K562 (cell line): ENCODE data around the gene CASKIN2. TPM values are rescaled to one million over a fixed set of nuclear protein-coding genes. Genes with fewer than 3 reads are reported as not detected.

Experiments
- ATAC-seq: fragments of 200-7000 bp; cut with Tn5 transposase; 3 replicates; pipeline ENCODE4 v1.9.1; 2020; ENCODE audit warnings: moderate library complexity
- BruUV-seq: library from RNA; stranded (reverse); fragments of 400-500 nt; replicated peaks from 2 replicates; lab custom pipeline; 2021; lab: Mats Ljungman, UMichigan
- CTCF ChIA-PET: fragments of 300-600 bp; formaldehyde crosslinking; extraction: SDS; loops from one replicate; lab custom pipeline; 2021; ENCODE audit warnings: low intra/inter-chr PET ratio; lab: Yijun Ruan, JAX
- POLR2A ChIA-PET: fragments of 300-600, 350-650 bp; sonication (Branson Sonifier 250); formaldehyde crosslinking; extraction: SDS; loops from one replicate; lab custom pipeline; 2021; ENCODE audit warnings: antibody characterized with exemption, inconsistent platforms; lab: Yijun Ruan, JAX
- DNase-seq, 4 experiments: peaks; one replicate each; pipeline versions ENCODE4 v3.0.0 to v3.0.0-alpha.2; 2011 to 2018; ENCODE audit warnings: low spot score in 3 of 4, mixed read lengths in 3 of 4; ENCODE audit errors: extremely low read depth in 1 of 4
- FAIRE-seq: peaks from 2 replicates; lab custom pipeline; 2011; peaks lifted over from hg19 to GRCh38; lab: Jason Lieb, UNC
- H2AFZ ChIP-seq: 2 replicates; pipeline ENCODE4 v1.6.0; 2011; ENCODE audit warnings: low read depth, low read length, control low read depth, inconsistent platforms
- H3K27ac ChIP-seq: fragments of 200-600 bp; 3 replicates; pipeline ENCODE4 v1.8.0; 2011; ENCODE audit warnings: low read depth, mild to moderate bottlenecking, control low read depth, inconsistent platforms, low read length, moderate library complexity, mixed read lengths; ENCODE audit errors: extremely low read depth
- H3K27me3 ChIP-seq, 2 experiments: fragments of 300-600 bp in 1 of 2; 2 replicates in 1 of 2; 3 replicates in 1 of 2; pipeline versions ENCODE4 v1.6.0 to v1.8.0; 2011; ENCODE audit warnings: inconsistent platforms in 2 of 2, low read length in 2 of 2, mild to moderate bottlenecking in 1 of 2, mixed read lengths in 1 of 2, moderate library complexity in 1 of 2; ENCODE audit not compliant: control insufficient read depth in 2 of 2, insufficient read depth in 2 of 2
- H3K36me3 ChIP-seq: fragments of 300-600 bp; 3 replicates; pipeline ENCODE4 v1.8.0; 2011; ENCODE audit warnings: mild to moderate bottlenecking, low read length, inconsistent platforms; ENCODE audit not compliant: control insufficient read depth, insufficient read depth
- H3K4me1 ChIP-seq, 2 experiments: fragments of 200-600 bp in 1 of 2; replicated peaks in 1 of 2; 2 replicates in 1 of 2; 3 replicates in 1 of 2; pipeline versions ENCODE4 v1.5.1 to v1.8.0; 2011; ENCODE audit warnings: inconsistent platforms in 2 of 2, low read length in 2 of 2, mild to moderate bottlenecking in 1 of 2, mixed read lengths in 1 of 2, moderate library complexity in 1 of 2; ENCODE audit not compliant: control insufficient read depth in 2 of 2, insufficient read depth in 2 of 2
- H3K4me2 ChIP-seq: 2 replicates; pipeline ENCODE4 v1.6.1; 2011; ENCODE audit warnings: low read length, control low read depth, inconsistent platforms, mixed read lengths; ENCODE audit not compliant: insufficient read depth
- H3K4me3 ChIP-seq: fragments of 200-600 bp; sonication (generic), shearing (Covaris generic); 2 replicates; pipeline ENCODE4 v1.5.1; 2016; ENCODE audit warnings: control low read depth, inconsistent platforms
- H3K79me2 ChIP-seq: fragments of 200-600 bp; 3 replicates; pipeline ENCODE4 v1.8.0; 2011; ENCODE audit warnings: low read length, inconsistent platforms; ENCODE audit not compliant: control insufficient read depth, insufficient read depth
- H3K9ac ChIP-seq, 2 experiments: 2 replicates each; pipeline versions ENCODE4 v1.6.0 to v1.6.1; 2011; ENCODE audit warnings: low read depth in 2 of 2, low read length in 2 of 2, control low read depth in 1 of 2, inconsistent platforms in 1 of 2, mild to moderate bottlenecking in 1 of 2, mixed read lengths in 1 of 2; ENCODE audit not compliant: insufficient read depth in 1 of 2
- H3K9me1 ChIP-seq: one replicate; pipeline ENCODE4 v1.6.0; 2011; ENCODE audit warnings: inconsistent platforms, mild to moderate bottlenecking, low read length, moderate library complexity; ENCODE audit not compliant: control insufficient read depth, insufficient read depth
- H3K9me3 ChIP-seq: replicated peaks from 2 replicates; pipeline ENCODE4 v1.5.1; 2011; ENCODE audit warnings: low read depth, low read length, inconsistent platforms; ENCODE audit not compliant: control insufficient read depth, insufficient read depth
- H4K20me1 ChIP-seq: replicated peaks from 2 replicates; pipeline ENCODE4 v1.6.1; 2011; ENCODE audit warnings: low read length, inconsistent platforms, mixed read lengths; ENCODE audit not compliant: control insufficient read depth, insufficient read depth
- CREM ChIP-seq: IDR thresholded peaks from 2 replicates; pipeline ENCODE4 v1.6.1; 2014; ENCODE audit warnings: antibody characterized with exemption, low read depth
- FOXK1 ChIP-seq: sonication (generic); formaldehyde crosslinking; IDR thresholded peaks from 2 replicates; pipeline ENCODE4 v1.8.0; 2022; ENCODE audit warnings: missing genetic modification reagents, mild to moderate bottlenecking, borderline replicate concordance
- GABPB1 ChIP-seq: sonication (generic); formaldehyde crosslinking; IDR thresholded peaks from 2 replicates; pipeline ENCODE4 v1.8.0; 2022; ENCODE audit warnings: mild to moderate bottlenecking, missing genetic modification reagents
- KDM5B ChIP-seq: fragments of 200-600 bp; sonication (generic); IDR thresholded peaks from 2 replicates; pipeline ENCODE4 v1.6.1; 2012; ENCODE audit warnings: low read depth, mild to moderate bottlenecking, moderate library complexity, low read length, control low read depth, inconsistent platforms; ENCODE audit not compliant: insufficient replicate concordance
- PHF8 ChIP-seq: fragments of 200-600 bp; sonication (generic); IDR thresholded peaks from 2 replicates; pipeline ENCODE4 v1.6.1; 2012; ENCODE audit warnings: mixed run types, mild to moderate bottlenecking, inconsistent platforms, low read length, moderate library complexity, borderline replicate concordance
- TEAD1 ChIP-seq, 2 experiments: fragments of 450-650 bp in 1 of 2; sonication (generic) in 1 of 2; formaldehyde crosslinking; IDR thresholded peaks; 2 replicates each; pipeline versions ENCODE4 v1.4.0 to v1.8.0; 2020 to 2022; ENCODE audit warnings: mild to moderate bottlenecking in 2 of 2, missing genetic modification reagents in 1 of 2
- ZFP30 ChIP-seq: fragments of 250-450 bp; sonication (Bioruptor Pico); IDR thresholded peaks from 2 replicates; pipeline ENCODE4 v1.8.0; 2022; ENCODE audit warnings: moderate library complexity, mild to moderate bottlenecking, inconsistent platforms, borderline replicate concordance
- WGBS: fragments of 100-300 bp; shearing (Covaris generic); methylation state at CpG from one replicate; pipeline ENCODE4 v1.1.6; 2016; ENCODE audit warnings: low coverage, mixed read lengths; ENCODE audit not compliant: insufficient coverage; ENCODE audit errors: missing lambda C conversion rate; 5-methylcytosine and 5-hydroxymethylcytosine counted together
- in situ Hi-C: fragments of 300-500 bp; cut with MboI; formaldehyde crosslinking; loops from 4 replicates; pipeline ENCODE4 v1.15.0; 2018; ENCODE audit warnings: inconsistent platforms, mixed read lengths
- intact Hi-C: fragments of 100-400 bp; cut with micrococcal nuclease; formaldehyde crosslinking; loops from 2 replicates; pipeline ENCODE4 v1.14.2; 2022
- polyA plus RNA-seq, 8 experiments: library from polyadenylated mRNA; depleted of rRNA in 4 of 8; stranded (reverse) in 5 of 8; unstranded in 3 of 8; fragments of >200 nt; fragmentation: Nextera tagmentation in 2 of 8; fragmentation: Illumina TruSeq in 1 of 8; extraction: Ambion mirVana in 2 of 8; extraction: Trizol in 1 of 8; gene quantifications; 2 replicates each; pipeline versions ENCODE4 v1.2.1 to v1.2.3, GENCODE V29; 2011 to 2014; ENCODE audit warnings: inconsistent platforms in 1 of 8, missing spikeins in 1 of 8
- total RNA-seq, 7 experiments: library from RNA; depleted of rRNA in 6 of 7; stranded (reverse); fragments of >200 nt in 6 of 7; fragmentation: Illumina TruSeq in 2 of 7; extraction: Trizol in 2 of 7; gene quantifications; 2 replicates each; pipeline versions ENCODE4 v1.2.1 to v1.2.3, GENCODE V29; 2011 to 2021; ENCODE audit warnings: low replicate concordance in 1 of 7
- TF ChIP-seq, protein P1 (sequence below): fragments of 250-450 bp; sonication (Bioruptor Pico); IDR thresholded peaks from 2 replicates; pipeline ENCODE4 v1.5.0; 2021
- TF ChIP-seq, protein P2 (sequence below): sonication (generic); IDR thresholded peaks from 2 replicates; pipeline ENCODE4 v1.6.1; 2016
- TF ChIP-seq, protein P3 (sequence below): fragments of 250-450 bp; sonication (Bioruptor Pico); IDR thresholded peaks from 2 replicates; pipeline ENCODE4 v1.4.0; 2020; ENCODE audit warnings: borderline replicate concordance
- TF ChIP-seq, protein P4 (sequence below): sonication (generic); formaldehyde crosslinking; IDR thresholded peaks from 2 replicates; pipeline ENCODE4 v1.8.1; 2023; ENCODE audit warnings: missing genetic modification reagents, mild to moderate bottlenecking, borderline replicate concordance

CASKIN2 gene
- total and polyA plus RNA-seq, 9 of the 15 experiments (the other 6 are each of a cell fraction or from before 2014, with no cell fraction given), result 0.01 to 12.2 (median 2.1) TPM

DNA sequence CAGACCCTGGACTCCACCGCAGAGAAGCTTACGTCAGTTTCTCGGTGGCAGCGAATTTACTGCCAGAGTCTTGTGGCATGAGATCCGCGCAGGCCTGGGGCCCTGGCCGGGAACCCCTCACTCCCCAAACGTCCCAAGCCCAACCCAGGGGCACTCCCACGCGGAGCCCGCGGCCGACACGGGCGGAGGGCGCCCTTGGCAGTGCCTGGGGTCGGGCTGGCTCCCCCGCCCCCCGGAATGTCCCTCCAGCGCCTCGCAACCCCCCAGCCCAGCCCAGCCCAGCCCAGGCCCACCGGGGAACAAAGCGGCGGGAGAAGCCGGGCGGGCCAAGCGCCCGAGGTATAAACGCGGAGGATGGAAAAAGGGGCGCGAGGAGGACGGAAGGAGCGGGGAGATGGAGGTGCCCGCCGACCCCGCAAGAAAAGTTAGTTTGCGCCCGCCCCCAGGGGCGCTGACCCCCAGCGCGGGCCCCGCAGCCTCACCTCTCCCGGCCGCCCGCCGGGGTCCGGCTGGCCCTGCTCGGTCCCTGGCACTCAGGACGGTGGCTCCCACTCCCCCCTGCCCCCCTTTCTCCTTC lies 330 bp downstream of the CASKIN2 start:
- Histone ChIP-seq H3K4me3 (peak overlapping the region; percentile 91), H3K27me3 (no peaks in the 10 kb centered on the region), H2AFZ (peak overlapping the region; percentile 95), H3K27ac (0 out of 3 replicates have a peak overlapping the region, but pooled peaks have one; percentile 14), H3K4me1 (peaks cover 34 to 66% of the 10 kb centered on the region in 2 experiments), H4K20me1 (peaks cover 15% of the 10 kb centered on the region), H3K36me3 (peaks cover 30% of the 10 kb centered on the region; the same call in 2 of the 3 replicates), H3K9me3 (no peaks in the 10 kb centered on the region), H3K4me2 (peak overlapping the region; percentile 87), H3K9me1 (peaks cover 5% of the 10 kb centered on the region), H3K9ac (peak overlapping the region; percentile 47 to 86; a peak in 3 of 4 replicates), H3K79me2 (peaks cover 10% of the 10 kb centered on the region)
- ChIA-PET CTCF (interaction anchor here (1.1 to 2.2 kb wide), 4 partner anchors 10 to 225 kb away, joined by 3 to 17 read pairs (median 8); partner anchors contain the start of gene LLGL2), POLR2A (interaction anchor here (1.1 to 1.3 kb wide), 2 partner anchors 245 to 255 kb away, joined by 3 read pairs; no protein-coding TSS in a partner anchor)
- intact Hi-C loops (loop anchor here (1.0 to 5.0 kb wide), 3 partner anchors 72 to 237 kb away; partner anchors contain the start of gene MYO15B), in situ Hi-C loops (no loop called here)
- FAIRE-seq, result no peak
- BruUV-seq, result no TSS peak
- DNase-seq, result peak in 2 of 4 experiments; percentile 42 to 43
- peak; percentile 10 for ATAC-seq
- WGBS, result 4% methylated on average over 27 of the region's 50 CpGs
- TF ChIP-seq, protein P1, sequence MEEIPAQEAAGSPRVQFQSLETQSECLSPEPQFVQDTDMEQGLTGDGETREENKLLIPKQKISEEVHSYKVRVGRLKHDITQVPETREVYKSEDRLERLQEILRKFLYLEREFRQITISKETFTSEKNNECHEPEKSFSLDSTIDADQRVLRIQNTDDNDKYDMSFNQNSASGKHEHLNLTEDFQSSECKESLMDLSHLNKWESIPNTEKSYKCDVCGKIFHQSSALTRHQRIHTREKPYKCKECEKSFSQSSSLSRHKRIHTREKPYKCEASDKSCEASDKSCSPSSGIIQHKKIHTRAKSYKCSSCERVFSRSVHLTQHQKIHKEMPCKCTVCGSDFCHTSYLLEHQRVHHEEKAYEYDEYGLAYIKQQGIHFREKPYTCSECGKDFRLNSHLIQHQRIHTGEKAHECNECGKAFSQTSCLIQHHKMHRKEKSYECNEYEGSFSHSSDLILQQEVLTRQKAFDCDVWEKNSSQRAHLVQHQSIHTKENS (CRISPR knock-in tag), result no peak
- TF ChIP-seq CREM, result no peak
- TF ChIP-seq, protein P2, sequence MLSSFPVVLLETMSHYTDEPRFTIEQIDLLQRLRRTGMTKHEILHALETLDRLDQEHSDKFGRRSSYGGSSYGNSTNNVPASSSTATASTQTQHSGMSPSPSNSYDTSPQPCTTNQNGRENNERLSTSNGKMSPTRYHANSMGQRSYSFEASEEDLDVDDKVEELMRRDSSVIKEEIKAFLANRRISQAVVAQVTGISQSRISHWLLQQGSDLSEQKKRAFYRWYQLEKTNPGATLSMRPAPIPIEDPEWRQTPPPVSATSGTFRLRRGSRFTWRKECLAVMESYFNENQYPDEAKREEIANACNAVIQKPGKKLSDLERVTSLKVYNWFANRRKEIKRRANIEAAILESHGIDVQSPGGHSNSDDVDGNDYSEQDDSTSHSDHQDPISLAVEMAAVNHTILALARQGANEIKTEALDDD, result no peak
- peak; percentile 32; the same call in 1 of the 2 replicates for TF ChIP-seq PHF8
- TF ChIP-seq GABPB1, result no peak
- TF ChIP-seq, protein P3, sequence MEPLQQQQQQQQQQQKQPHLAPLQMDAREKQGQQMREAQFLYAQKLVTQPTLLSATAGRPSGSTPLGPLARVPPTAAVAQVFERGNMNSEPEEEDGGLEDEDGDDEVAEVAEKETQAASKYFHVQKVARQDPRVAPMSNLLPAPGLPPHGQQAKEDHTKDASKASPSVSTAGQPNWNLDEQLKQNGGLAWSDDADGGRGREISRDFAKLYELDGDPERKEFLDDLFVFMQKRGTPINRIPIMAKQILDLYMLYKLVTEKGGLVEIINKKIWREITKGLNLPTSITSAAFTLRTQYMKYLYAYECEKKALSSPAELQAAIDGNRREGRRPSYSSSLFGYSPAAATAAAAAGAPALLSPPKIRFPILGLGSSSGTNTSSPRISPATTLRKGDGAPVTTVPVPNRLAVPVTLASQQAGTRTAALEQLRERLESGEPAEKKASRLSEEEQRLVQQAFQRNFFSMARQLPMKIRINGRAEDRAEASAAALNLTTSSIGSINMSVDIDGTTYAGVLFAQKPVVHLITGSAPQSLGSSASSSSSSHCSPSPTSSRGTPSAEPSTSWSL, result no peak
- TF ChIP-seq KDM5B, result peak; percentile 36
- no peak for TF ChIP-seq ZFP30 (CRISPR knock-in tag)
- TF ChIP-seq, protein P4, sequence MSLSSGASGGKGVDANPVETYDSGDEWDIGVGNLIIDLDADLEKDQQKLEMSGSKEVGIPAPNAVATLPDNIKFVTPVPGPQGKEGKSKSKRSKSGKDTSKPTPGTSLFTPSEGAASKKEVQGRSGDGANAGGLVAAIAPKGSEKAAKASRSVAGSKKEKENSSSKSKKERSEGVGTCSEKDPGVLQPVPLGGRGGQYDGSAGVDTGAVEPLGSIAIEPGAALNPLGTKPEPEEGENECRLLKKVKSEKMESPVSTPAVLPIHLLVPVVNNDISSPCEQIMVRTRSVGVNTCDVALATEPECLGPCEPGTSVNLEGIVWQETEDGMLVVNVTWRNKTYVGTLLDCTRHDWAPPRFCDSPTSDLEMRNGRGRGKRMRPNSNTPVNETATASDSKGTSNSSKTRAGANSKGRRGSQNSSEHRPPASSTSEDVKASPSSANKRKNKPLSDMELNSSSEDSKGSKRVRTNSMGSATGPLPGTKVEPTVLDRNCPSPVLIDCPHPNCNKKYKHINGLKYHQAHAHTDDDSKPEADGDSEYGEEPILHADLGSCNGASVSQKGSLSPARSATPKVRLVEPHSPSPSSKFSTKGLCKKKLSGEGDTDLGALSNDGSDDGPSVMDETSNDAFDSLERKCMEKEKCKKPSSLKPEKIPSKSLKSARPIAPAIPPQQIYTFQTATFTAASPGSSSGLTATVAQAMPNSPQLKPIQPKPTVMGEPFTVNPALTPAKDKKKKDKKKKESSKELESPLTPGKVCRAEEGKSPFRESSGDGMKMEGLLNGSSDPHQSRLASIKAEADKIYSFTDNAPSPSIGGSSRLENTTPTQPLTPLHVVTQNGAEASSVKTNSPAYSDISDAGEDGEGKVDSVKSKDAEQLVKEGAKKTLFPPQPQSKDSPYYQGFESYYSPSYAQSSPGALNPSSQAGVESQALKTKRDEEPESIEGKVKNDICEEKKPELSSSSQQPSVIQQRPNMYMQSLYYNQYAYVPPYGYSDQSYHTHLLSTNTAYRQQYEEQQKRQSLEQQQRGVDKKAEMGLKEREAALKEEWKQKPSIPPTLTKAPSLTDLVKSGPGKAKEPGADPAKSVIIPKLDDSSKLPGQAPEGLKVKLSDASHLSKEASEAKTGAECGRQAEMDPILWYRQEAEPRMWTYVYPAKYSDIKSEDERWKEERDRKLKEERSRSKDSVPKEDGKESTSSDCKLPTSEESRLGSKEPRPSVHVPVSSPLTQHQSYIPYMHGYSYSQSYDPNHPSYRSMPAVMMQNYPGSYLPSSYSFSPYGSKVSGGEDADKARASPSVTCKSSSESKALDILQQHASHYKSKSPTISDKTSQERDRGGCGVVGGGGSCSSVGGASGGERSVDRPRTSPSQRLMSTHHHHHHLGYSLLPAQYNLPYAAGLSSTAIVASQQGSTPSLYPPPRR (CRISPR knock-in tag), result no peak
- no peak for TF ChIP-seq FOXK1 (CRISPR knock-in tag)
- TF ChIP-seq TEAD1 (CRISPR knock-in tag; IDR thresholded peaks at IDR 0.05), result peak in 1 of 2 experiments; percentile 60; a peak in 1 of 4 replicates
